Natural killer cell (primary cell): ENCODE data around the gene UNC5B. TPM values are rescaled to one million over a fixed set of nuclear protein-coding genes. Genes with fewer than 3 reads are reported as not detected.
A peak's percentile ranks its signal among the peaks of the same experiment; 100 is the strongest.

Experiments used
- ATAC-seq, 3 donors: fragments of 150-1000 bp in 2 of 3; fragments of 200-7000 bp in 1 of 3; cut with Tn5 transposase; 1 replicate in 1 of 3; 2 replicates in 2 of 3; pipeline ENCODE4 v1.10.0; 2021; ENCODE audit warnings: mild to moderate bottlenecking in 2 of 3, moderate library complexity in 2 of 3
- DNase-seq, 2 donors: peaks; one replicate each; pipeline versions ENCODE4 v3.0.0 to v3.0.0-alpha.2; 2013 to 2021; ENCODE audit warnings: mixed read lengths in 1 of 2
- H3K27ac ChIP-seq: one replicate; pipeline ENCODE4 v1.5.1; 2013; ENCODE audit warnings: mild to moderate bottlenecking, low read length
- H3K27me3 ChIP-seq: one replicate; pipeline ENCODE4 v1.6.1; 2013; ENCODE audit warnings: low read length; ENCODE audit not compliant: control insufficient read depth, insufficient read depth
- H3K36me3 ChIP-seq: one replicate; pipeline ENCODE4 v1.6.1; 2013; ENCODE audit warnings: low read length; ENCODE audit not compliant: control insufficient read depth, insufficient read depth
- H3K4me1 ChIP-seq: one replicate; pipeline ENCODE4 v1.6.1; 2013; ENCODE audit warnings: low read length; ENCODE audit not compliant: control insufficient read depth, insufficient read depth
- H3K4me3 ChIP-seq: one replicate; pipeline ENCODE4 v1.5.1; 2013; ENCODE audit warnings: low read length
- H3K9me3 ChIP-seq: one replicate; pipeline ENCODE4 v1.6.1; 2013; ENCODE audit warnings: low read length; ENCODE audit not compliant: control insufficient read depth, insufficient read depth
- H3K27ac Mint-ChIP-seq, 2 donors: one replicate each; pipeline ENCODE4 v1.8.0; 2022; ENCODE audit warnings: mild to moderate bottlenecking in 2 of 2, mixed read lengths in 2 of 2, moderate library complexity in 1 of 2
- H3K27me3 Mint-ChIP-seq, 2 donors: one replicate each; pipeline ENCODE4 v1.8.0; 2022; ENCODE audit warnings: low read depth in 2 of 2, mixed read lengths in 2 of 2
- H3K36me3 Mint-ChIP-seq: one replicate; pipeline ENCODE4 v1.8.0; 2022; ENCODE audit warnings: mixed read lengths
- H3K4me1 Mint-ChIP-seq, 2 donors: one replicate each; pipeline ENCODE4 v1.8.0; 2022; ENCODE audit warnings: mixed read lengths in 2 of 2
- H3K4me3 Mint-ChIP-seq: one replicate; pipeline ENCODE4 v1.8.0; 2022; ENCODE audit warnings: mild to moderate bottlenecking, moderate library complexity, mixed read lengths
- H3K9me3 Mint-ChIP-seq, 2 donors: one replicate each; pipeline ENCODE4 v1.8.0; 2022; ENCODE audit warnings: mixed read lengths in 2 of 2
- CTCF ChIP-seq: fragments of 200-600 bp; IDR thresholded peaks from one replicate; pipeline ENCODE4 v1.8.0; 2022; ENCODE audit warnings: antibody characterized with exemption
- WGBS: methylation state at CpG from one replicate; pipeline ENCODE4 v1.1.7; 2013; ENCODE audit warnings: missing lambda C conversion rate; ENCODE audit not compliant: insufficient coverage; 5-methylcytosine and 5-hydroxymethylcytosine counted together
- intact Hi-C: fragments of 100-400 bp; cut with micrococcal nuclease; formaldehyde crosslinking; loops from one replicate; pipeline ENCODE4 v1.14.2; 2022
- total RNA-seq, 4 donors: library from RNA; stranded (reverse); fragments of 120-200 nt in 1 of 4; gene quantifications; one replicate each; pipeline versions ENCODE4 v1.2.3 to v1.2.4, GENCODE V29; 2013 to 2022

The UNC5B gene
- total RNA-seq, 3 donors from 2014 or later (not counting 1 experiment from before 2014, with no cell fraction given), result 0.09 to 0.65 (median 0.09) TPM

GRCh38 chr10:71339796-71340589 is 127.6 kb downstream of the UNC5B start:
- intact Hi-C loops, result no loop called here
- ATAC-seq (no peak), DNase-seq (no peak)
- Mint-ChIP-seq H3K9me3 (no peaks in the 10 kb centered on the region), H3K27ac (no peak overlapping the region), H3K4me1 (peaks cover 0 to 9% of the 10 kb centered on the region in 2 donors), H3K27me3 (no peaks in the 10 kb centered on the region), H3K4me3 (no peak overlapping the region), H3K36me3 (no peaks in the 10 kb centered on the region)
- Histone ChIP-seq H3K36me3 (peaks cover 11% of the 10 kb centered on the region), H3K27me3 (no peaks in the 10 kb centered on the region), H3K9me3 (no peaks in the 10 kb centered on the region), H3K4me1 (peaks cover 6% of the 10 kb centered on the region), H3K27ac (no peak overlapping the region), H3K4me3 (no peak overlapping the region)
- TF ChIP-seq CTCF, result no peak
- WGBS, result 91% methylated on average over 9 of the region's 10 CpGs

GRCh38 chr10:71342573-71343391 is 130.4 kb downstream of the UNC5B start:
- peaks cover 6% of the 10 kb centered on the region for H3K4me1 ChIP-seq
- intact Hi-C loops, result no loop called here
- no peak overlapping the region for H3K27ac ChIP-seq
- no peaks in the 10 kb centered on the region for H3K9me3 ChIP-seq
- WGBS, result 92% methylated on average over 8 of the region's 8 CpGs
- H3K4me3 ChIP-seq, result no peak overlapping the region
- no peaks in the 10 kb centered on the region for H3K27me3 Mint-ChIP-seq
- DNase-seq (no peak), ATAC-seq (no peak)
- H3K36me3 Mint-ChIP-seq, result no peaks in the 10 kb centered on the region
- no peaks in the 10 kb centered on the region for H3K9me3 Mint-ChIP-seq
- H3K4me1 Mint-ChIP-seq, result peaks cover 0 to 3% of the 10 kb centered on the region in 2 donors
- no peaks in the 10 kb centered on the region for H3K27me3 ChIP-seq
- peaks cover 9% of the 10 kb centered on the region for H3K36me3 ChIP-seq
- no peak overlapping the region for H3K4me3 Mint-ChIP-seq
- no peak for TF ChIP-seq CTCF
- no peak overlapping the region for H3K27ac Mint-ChIP-seq

GRCh38 chr10:71343392-71343773 is 131.0 kb downstream of the UNC5B start:
- H3K27ac ChIP-seq, result no peak overlapping the region
- ATAC-seq (peak in 1 of 3 donors; percentile 22), DNase-seq (no peak)
- H3K27ac Mint-ChIP-seq, result no peak overlapping the region
- H3K36me3 Mint-ChIP-seq, result no peaks in the 10 kb centered on the region
- intact Hi-C loops, result no loop called here
- TF ChIP-seq CTCF, result no peak
- H3K4me1 Mint-ChIP-seq, result peaks cover 0 to 3% of the 10 kb centered on the region in 2 donors
- 73% methylated on average over 5 of the region's 5 CpGs for WGBS
- no peaks in the 10 kb centered on the region for H3K9me3 ChIP-seq
- H3K36me3 ChIP-seq, result peaks cover 9% of the 10 kb centered on the region
- H3K4me3 Mint-ChIP-seq, result no peak overlapping the region
- H3K4me3 ChIP-seq, result no peak overlapping the region
- no peaks in the 10 kb centered on the region for H3K27me3 ChIP-seq
- peaks cover 6% of the 10 kb centered on the region for H3K4me1 ChIP-seq
- no peaks in the 10 kb centered on the region for H3K27me3 Mint-ChIP-seq
- H3K9me3 Mint-ChIP-seq, result no peaks in the 10 kb centered on the region
